ENCODE results near the gene CD59.

DNA sequence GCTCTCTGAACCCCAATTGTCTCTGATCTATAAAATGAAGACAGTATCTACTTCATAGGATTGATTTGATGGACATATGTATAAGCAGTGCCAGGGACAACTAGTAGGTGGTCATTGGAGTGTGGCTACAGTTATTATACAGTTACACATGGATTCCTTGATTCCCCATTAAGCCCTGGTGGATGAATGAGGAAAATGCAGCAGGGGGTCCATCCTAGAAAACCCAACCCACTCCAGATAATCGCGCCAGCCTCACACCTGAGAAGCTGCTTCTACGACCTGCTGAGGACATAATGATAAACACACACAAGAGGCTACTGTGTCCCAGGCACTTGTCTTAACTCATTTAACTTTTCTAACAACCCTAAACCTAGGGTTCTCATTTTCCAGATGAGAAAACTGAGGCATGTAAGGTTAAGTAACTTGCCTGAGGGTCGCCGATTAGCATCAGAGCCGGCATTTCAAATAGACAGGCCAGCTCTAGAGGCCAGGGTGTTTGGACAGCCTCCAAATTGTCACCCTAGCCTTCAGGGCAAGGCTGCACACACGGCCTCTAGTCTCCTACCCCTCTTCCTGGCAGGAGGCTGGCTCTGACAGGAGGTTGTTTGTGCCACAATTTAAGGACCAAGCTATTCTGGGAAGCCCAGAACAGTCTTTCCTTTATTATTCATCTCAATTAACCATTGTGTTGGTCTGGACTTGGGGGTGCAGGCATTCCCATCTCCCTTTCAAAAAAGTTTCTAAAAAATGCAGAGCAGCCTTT lies 31.8 kb downstream of the CD59 start:
- TF ChIP-seq CTCF (IDR thresholded peaks at IDR 0.05) = no peak
- no peak for TF ChIP-seq POLR2AphosphoS5 (IDR thresholded peaks at IDR 0.05)

Measured in suprapubic skin (tissue), 3 donors.